HepG2 (cell line): ENCODE results near the gene SMARCB1. TPM values are rescaled to one million over a fixed set of nuclear protein-coding genes. Genes with fewer than 3 reads are reported as not detected.

Experiments
- CSRNP1 ChIP-seq: sonication (generic); formaldehyde crosslinking; IDR thresholded peaks from 2 replicates; pipeline ENCODE4 v1.8.1; 2023; ENCODE audit warnings: mild to moderate bottlenecking, missing genetic modification reagents
- HOXA7 ChIP-seq: sonication (generic); formaldehyde crosslinking; IDR thresholded peaks from 2 replicates; pipeline ENCODE4 v1.8.1; 2022; ENCODE audit warnings: mild to moderate bottlenecking, missing genetic modification reagents, moderate library complexity
- KAT7 ChIP-seq: IDR thresholded peaks from 2 replicates; pipeline ENCODE4 v1.6.1; 2018; ENCODE audit warnings: borderline replicate concordance, missing compliant biosample characterization
- KDM5B ChIP-seq: sonication (generic); formaldehyde crosslinking; IDR thresholded peaks from 2 replicates; pipeline ENCODE4 v1.4.0; 2020; ENCODE audit warnings: missing genetic modification reagents, mild to moderate bottlenecking, borderline replicate concordance
- NFE2L2 ChIP-seq: fragments of 150-350 bp; IDR thresholded peaks from 2 replicates; pipeline ENCODE4 v1.6.1; 2014; ENCODE audit warnings: low read length
- PBX3 ChIP-seq: sonication (generic); formaldehyde crosslinking; IDR thresholded peaks from 2 replicates; pipeline ENCODE4 v1.8.1; 2023; ENCODE audit warnings: missing genetic modification reagents, inconsistent platforms, borderline replicate concordance
- PHF5A ChIP-seq: IDR thresholded peaks from one replicate; pipeline ENCODE4 v1.6.1; 2018; ENCODE audit warnings: low read depth, missing genetic modification reagents; ENCODE audit not compliant: unreplicated experiment
- TBL1XR1 ChIP-seq: fragments of 150-350 bp; IDR thresholded peaks from 2 replicates; pipeline ENCODE4 v1.6.1; 2014; ENCODE audit warnings: borderline replicate concordance, low read length; ENCODE audit not compliant: partially characterized antibody
- TFAP4 ChIP-seq: sonication (generic); IDR thresholded peaks from 2 replicates; pipeline ENCODE4 v1.6.1; 2016; ENCODE audit warnings: low read depth, borderline replicate concordance
- ZBTB4 ChIP-seq: sonication (generic); formaldehyde crosslinking; IDR thresholded peaks from 2 replicates; pipeline ENCODE4 v1.4.0; 2020; ENCODE audit warnings: missing genetic modification reagents, mild to moderate bottlenecking, borderline replicate concordance
- ZFP36L2 ChIP-seq: sonication (generic); formaldehyde crosslinking; IDR thresholded peaks from 2 replicates; pipeline ENCODE4 v1.4.0; 2020; ENCODE audit warnings: missing genetic modification reagents
- ZNF10 ChIP-seq: sonication (generic); formaldehyde crosslinking; IDR thresholded peaks from 2 replicates; pipeline ENCODE4 v1.4.0; 2020; ENCODE audit warnings: mild to moderate bottlenecking, low read depth, missing genetic modification reagents, borderline replicate concordance
- ZNF121 ChIP-seq: sonication (generic); formaldehyde crosslinking; IDR thresholded peaks from 2 replicates; pipeline ENCODE4 v1.5.0; 2020; ENCODE audit warnings: mild to moderate bottlenecking, missing genetic modification reagents
- ZNF143 ChIP-seq: sonication (generic); formaldehyde crosslinking; IDR thresholded peaks from 2 replicates; pipeline ENCODE4 v1.4.0; 2020; ENCODE audit warnings: missing genetic modification reagents
- ZNF275 ChIP-seq: sonication (generic); formaldehyde crosslinking; IDR thresholded peaks from 2 replicates; pipeline ENCODE4 v1.8.0; 2022; ENCODE audit warnings: missing genetic modification reagents, mild to moderate bottlenecking, inconsistent platforms, borderline replicate concordance
- ZNF329 ChIP-seq: sonication (generic); formaldehyde crosslinking; IDR thresholded peaks from 2 replicates; pipeline ENCODE4 v1.9.0; 2021; ENCODE audit warnings: low read depth, mild to moderate bottlenecking, missing genetic modification reagents
- ZNF331 ChIP-seq: sonication (generic); formaldehyde crosslinking; IDR thresholded peaks from 2 replicates; pipeline ENCODE4 v1.4.0; 2020; ENCODE audit warnings: missing genetic modification reagents
- ZNF747 ChIP-seq: sonication (generic); formaldehyde crosslinking; IDR thresholded peaks from 2 replicates; pipeline ENCODE4 v1.8.1; 2023; ENCODE audit warnings: missing genetic modification reagents, mild to moderate bottlenecking, borderline replicate concordance
- ZNF766 ChIP-seq: sonication (generic); formaldehyde crosslinking; IDR thresholded peaks from 2 replicates; pipeline ENCODE4 v1.5.0; 2020; ENCODE audit warnings: missing genetic modification reagents, borderline replicate concordance
- polyA plus RNA-seq, 8 experiments: library from polyadenylated mRNA; depleted of rRNA in 3 of 8; stranded (reverse) in 7 of 8; unstranded in 1 of 8; fragments of >200 nt; fragmentation: Illumina TruSeq in 4 of 8; extraction: Trizol in 4 of 8; gene quantifications; 2 replicates each; pipeline versions ENCODE4 v1.2.1 to v1.2.3, GENCODE V29; 2011 to 2016; ENCODE audit warnings: low read depth in 4 of 8, missing spikeins in 1 of 8, mixed read lengths in 1 of 8; ENCODE audit not compliant: insufficient read depth in 1 of 8
- total RNA-seq, 5 experiments: library from RNA; depleted of rRNA; stranded (reverse); fragments of >200 nt; fragmentation: Illumina TruSeq; extraction: Trizol; gene quantifications; 2 replicates each; pipeline ENCODE4 v1.2.3, GENCODE V29; 2016; ENCODE audit warnings: low read depth in 1 of 5

SMARCB1 gene
- total and polyA plus RNA-seq, 2 of the 13 experiments (the other 11 are each of a cell fraction or from before 2014, with no cell fraction given), result 74.0 to 166 TPM

GRCh38 chr22:23774114-23774921 is 12.4 kb upstream of the SMARCB1 start (continued):
- TF ChIP-seq ZBTB4, result no peak
- no peak for TF ChIP-seq ZNF329 (CRISPR knock-in tag)
- TF ChIP-seq ZNF143 (CRISPR knock-in tag), result peak; percentile 33; the same call in 1 of the 2 replicates
- TF ChIP-seq ZNF331 (CRISPR knock-in tag), result peak; percentile 64; the same call in 1 of the 2 replicates
- no peak for TF ChIP-seq PHF5A (CRISPR knock-in tag)
- no peak for TF ChIP-seq ZNF10 (CRISPR knock-in tag)
- TF ChIP-seq KAT7 (CRISPR knock-in tag), result peak; percentile 63; the same call in 1 of the 2 replicates
- no peak for TF ChIP-seq HOXA7 (CRISPR knock-in tag)
- TF ChIP-seq ZFP36L2 (CRISPR knock-in tag), result no peak
- no peak for TF ChIP-seq PBX3 (CRISPR knock-in tag)
- no peak for TF ChIP-seq ZNF747 (CRISPR knock-in tag)
- TF ChIP-seq CSRNP1 (CRISPR knock-in tag), result no peak; the same call in 1 of the 2 replicates
- TF ChIP-seq ZNF766 (CRISPR knock-in tag), result no peak
- no peak; the same call in 1 of the 2 replicates for TF ChIP-seq KDM5B (CRISPR knock-in tag)
- peak; percentile 79; the same call in 1 of the 2 replicates for TF ChIP-seq TFAP4
- TF ChIP-seq TBL1XR1, result peak; percentile 38
- no peak for TF ChIP-seq NFE2L2
- 0 out of 2 replicates have a peak, but pooled peaks have one; percentile 49 for TF ChIP-seq ZNF275
- TF ChIP-seq ZNF121, result no peak; the same call in none of the 2 replicates
